Superior temporal gyrus (tissue), 1 donor: ENCODE results near the gene ACADVL.
"Not testable (repeated sequence)": the region's sequence is repeated elsewhere in the genome, so short reads cannot be mapped to it uniquely, and the experiment has no call there.

Experiments
- DNase-seq: peaks from one replicate; pipeline ENCODE4 v3.0.0-alpha.2; 2016; ENCODE audit errors: extremely low spot score

ACADVL gene

GRCh38 chr17:7235693-7236665 lies 16.2 kb downstream of the ACADVL start:
- DNase-seq, result no peak

- DNase-seq, result no peak
These were observed 17.1 kb downstream of the ACADVL start for GRCh38 chr17:7236808-7237207.

- DNase-seq, result no peak
These were observed 17.6 kb downstream of the ACADVL start for GRCh38 chr17:7237266-7237760.

- peak; percentile 45 for DNase-seq
These were observed 18.2 kb downstream of the ACADVL start for GRCh38 chr17:7237761-7238419.

GRCh38 chr17:7238420-7239090 lies 18.8 kb downstream of the ACADVL start:
- no peak for DNase-seq

- peak; percentile 100 for DNase-seq
These were observed 19.6 kb downstream of the ACADVL start, which contains the start of gene PHF23 for GRCh38 chr17:7239091-7240027. TSS of gene PHF23 (minus strand) at chr17:7239457. CDS start at chr17:7239279, 178 bp downstream.

GRCh38 chr17:7240375-7240774 lies 20.6 kb downstream of the ACADVL start:
- DNase-seq, result no peak

GRCh38 chr17:7241090-7241733 lies 21.5 kb downstream of the ACADVL start:
- DNase-seq, result no peak

- peak; percentile 97 for DNase-seq
These were observed 22.3 kb downstream of the ACADVL start, which contains the start of gene GABARAP for GRCh38 chr17:7241783-7242716. TSS of gene GABARAP (minus strand) at chr17:7242449. CDS start at chr17:7242330, 119 bp downstream.

- DNase-seq, result peak; percentile 97
These were observed 23.1 kb downstream of the ACADVL start for GRCh38 chr17:7242717-7243452.

- DNase-seq, result no peak
These were observed 23.7 kb downstream of the ACADVL start for GRCh38 chr17:7243453-7243729.

GRCh38 chr17:7243838-7244237 lies 24.1 kb downstream of the ACADVL start:
- DNase-seq, result not testable (repeated sequence)

- no peak for DNase-seq
These were observed 27.0 kb downstream of the ACADVL start for GRCh38 chr17:7246779-7247178.

GRCh38 chr17:7248796-7249195 lies 29.1 kb downstream of the ACADVL start:
- DNase-seq, result no peak

GRCh38 chr17:7249214-7249613 lies 29.5 kb downstream of the ACADVL start:
- DNase-seq, result no peak

- no peak for DNase-seq
These were observed 30.1 kb downstream of the ACADVL start for GRCh38 chr17:7249830-7250229.

GRCh38 chr17:7250695-7251627 lies 31.2 kb downstream of the ACADVL start:
- DNase-seq, result no peak
